Astrocyte (in vitro differentiated cells and primary cell): ENCODE results near the gene TBX4. TPM values are rescaled to one million over a fixed set of nuclear protein-coding genes. Genes with fewer than 3 reads are reported as not detected.

Experiments used
- DNase-seq: peaks from one replicate; pipeline ENCODE4 v3.0.0-alpha.2; 2010; ENCODE audit warnings: low read depth
- FAIRE-seq: peaks from 2 replicates; lab custom pipeline; 2011; peaks lifted over from hg19 to GRCh38; lab: Jason Lieb, UNC
- H2AFZ ChIP-seq: 2 replicates; pipeline ENCODE4 v1.6.0; 2012; ENCODE audit warnings: low read depth, low read length, inconsistent platforms
- H3K27ac ChIP-seq: 2 replicates; pipeline ENCODE4 v1.5.1; 2011; ENCODE audit warnings: low read depth, low read length, inconsistent platforms
- H3K27me3 ChIP-seq: 2 replicates; pipeline ENCODE4 v1.6.0; 2011; ENCODE audit warnings: low read length, inconsistent platforms; ENCODE audit not compliant: insufficient read depth
- H3K36me3 ChIP-seq: 2 replicates; pipeline ENCODE4 v1.5.1; 2011; ENCODE audit warnings: low read length, inconsistent platforms; ENCODE audit not compliant: insufficient read depth
- H3K4me1 ChIP-seq: 2 replicates; pipeline ENCODE4 v1.5.1; 2011; ENCODE audit warnings: low read length, inconsistent platforms; ENCODE audit not compliant: insufficient read depth
- H3K4me2 ChIP-seq: 2 replicates; pipeline ENCODE4 v1.6.0; 2012; ENCODE audit warnings: low read length, inconsistent platforms
- H3K4me3 ChIP-seq: 2 replicates; pipeline ENCODE4 v1.5.1; 2011; ENCODE audit warnings: low read depth, mild to moderate bottlenecking, low read length, inconsistent platforms; ENCODE audit not compliant: insufficient read depth
- H3K79me2 ChIP-seq: 2 replicates; pipeline ENCODE4 v1.6.0; 2012; ENCODE audit warnings: mild to moderate bottlenecking, low read length, inconsistent platforms; ENCODE audit not compliant: insufficient read depth
- H3K9ac ChIP-seq: 2 replicates; pipeline ENCODE4 v1.6.0; 2012; ENCODE audit warnings: mild to moderate bottlenecking, low read length, inconsistent platforms
- H3K9me3 ChIP-seq: 2 replicates; pipeline ENCODE4 v1.5.1; 2012; ENCODE audit warnings: low read depth, mild to moderate bottlenecking, low read length, inconsistent platforms; ENCODE audit not compliant: insufficient read depth
- H4K20me1 ChIP-seq: 2 replicates; pipeline ENCODE4 v1.6.0; 2012; ENCODE audit warnings: low read length, inconsistent platforms; ENCODE audit not compliant: insufficient read depth
- H3K27ac Mint-ChIP-seq: one replicate; pipeline ENCODE4 v1.8.0; 2021; ENCODE audit warnings: mild to moderate bottlenecking, mixed read lengths; ENCODE audit not compliant: unreplicated experiment
- H3K27me3 Mint-ChIP-seq: one replicate; pipeline ENCODE4 v1.8.0; 2021; ENCODE audit warnings: low read depth, mixed read lengths; ENCODE audit not compliant: unreplicated experiment
- H3K36me3 Mint-ChIP-seq: one replicate; pipeline ENCODE4 v1.8.0; 2021; ENCODE audit warnings: low read depth, mixed read lengths; ENCODE audit not compliant: unreplicated experiment
- H3K4me1 Mint-ChIP-seq: one replicate; pipeline ENCODE4 v1.8.0; 2021; ENCODE audit warnings: low read depth, mixed read lengths; ENCODE audit not compliant: unreplicated experiment
- H3K4me3 Mint-ChIP-seq: one replicate; pipeline ENCODE4 v1.8.0; 2021; ENCODE audit warnings: mild to moderate bottlenecking, moderate library complexity, mixed read lengths; ENCODE audit not compliant: unreplicated experiment
- H3K9me3 Mint-ChIP-seq: one replicate; pipeline ENCODE4 v1.8.0; 2021; ENCODE audit warnings: mild to moderate bottlenecking, mixed read lengths; ENCODE audit not compliant: unreplicated experiment
- CTCF ChIP-seq: IDR thresholded peaks from 2 replicates; pipeline ENCODE4 v1.5.1; 2011; ENCODE audit warnings: low read depth, mild to moderate bottlenecking, inconsistent platforms, low read length, moderate library complexity; ENCODE audit not compliant: insufficient read depth
- EZH2 ChIP-seq: IDR thresholded peaks from 2 replicates; pipeline ENCODE4 v1.6.1; 2012; ENCODE audit warnings: mild to moderate bottlenecking, low read length, inconsistent platforms; ENCODE audit not compliant: insufficient read depth
- total RNA-seq: library from RNA; stranded (reverse); gene quantifications from 2 replicates; pipeline ENCODE4 v1.2.1, GENCODE V29; 2021

TBX4 gene
- total RNA-seq, 1 donor from 2014 or later = 0.14 TPM

- H3K27ac Mint-ChIP-seq = no peak overlapping the region
- FAIRE-seq = no peak
- no peak for TF ChIP-seq CTCF
- TF ChIP-seq EZH2 = peak; percentile 24
Measured at GRCh38 chr17:61411261-61412142, 40.7 kb upstream of the TBX4 start.

GRCh38 chr17:61412143-61412859, 39.9 kb upstream of the TBX4 start:
- Histone ChIP-seq H3K4me3 (peak overlapping the region; percentile 58), H3K4me2 (peak overlapping the region; percentile 88), H3K36me3 (no peaks in the 10 kb centered on the region), H3K9ac (peak overlapping the region; percentile 79), H3K9me3 (no peaks in the 10 kb centered on the region), H2AFZ (peak overlapping the region; percentile 89), H3K27ac (peak overlapping the region; percentile 41), H4K20me1 (peaks cover 7% of the 10 kb centered on the region), H3K27me3 (peaks cover 3% of the 10 kb centered on the region), H3K4me1 (peaks cover 30% of the 10 kb centered on the region), H3K79me2 (peaks cover 5% of the 10 kb centered on the region)
- H3K9me3 Mint-ChIP-seq = no peaks in the 10 kb centered on the region
- no peak overlapping the region for H3K27ac Mint-ChIP-seq
- TF ChIP-seq EZH2 = no peak
- TF ChIP-seq CTCF = peak; percentile 61
- FAIRE-seq (no peak), DNase-seq (peak; percentile 70)
- peak overlapping the region; percentile 45 for H3K4me3 Mint-ChIP-seq
- H3K4me1 Mint-ChIP-seq = peaks cover 10% of the 10 kb centered on the region
- H3K27me3 Mint-ChIP-seq = peaks cover 35% of the 10 kb centered on the region
- H3K36me3 Mint-ChIP-seq = no peaks in the 10 kb centered on the region

More at GRCh38 chr17:61411261-61412142, 40.7 kb upstream of the TBX4 start:
- peak overlapping the region; percentile 58 for H3K4me3 ChIP-seq
- peaks cover 3% of the 10 kb centered on the region for H3K27me3 ChIP-seq
- peaks cover 29% of the 10 kb centered on the region for H3K4me1 ChIP-seq
- H3K27me3 Mint-ChIP-seq = peaks cover 42% of the 10 kb centered on the region
- H3K27ac ChIP-seq = peak overlapping the region; percentile 41
- H3K9ac ChIP-seq = peak overlapping the region; percentile 79
- peak; percentile 61 for DNase-seq
- H3K4me1 Mint-ChIP-seq = peaks cover 7% of the 10 kb centered on the region
- H3K79me2 ChIP-seq = peaks cover 11% of the 10 kb centered on the region
- H4K20me1 ChIP-seq = peaks cover 13% of the 10 kb centered on the region
- H2AFZ ChIP-seq = peak overlapping the region; percentile 89
- peaks cover 2% of the 10 kb centered on the region for H3K36me3 Mint-ChIP-seq
- H3K9me3 ChIP-seq = no peaks in the 10 kb centered on the region
- H3K36me3 ChIP-seq = no peaks in the 10 kb centered on the region
- no peaks in the 10 kb centered on the region for H3K9me3 Mint-ChIP-seq
- H3K4me3 Mint-ChIP-seq = peak overlapping the region; percentile 73
- peak overlapping the region; percentile 88 for H3K4me2 ChIP-seq
